H1 (cell line): ENCODE results near the gene CCNY. TPM values are rescaled to one million over a fixed set of nuclear protein-coding genes. Genes with fewer than 3 reads are reported as not detected.

Source experiments
- CTCF ChIA-PET: fragments of 300-600 bp; sonication (Branson Sonifier 250); formaldehyde crosslinking; loops from one replicate; lab custom pipeline; 2021; ENCODE audit not compliant: partially characterized antibody; lab: Charles Lee
- POLR2A ChIA-PET: fragments of 300-600 bp; sonication (Branson Sonifier 250); formaldehyde crosslinking; loops from one replicate; lab custom pipeline; 2021; ENCODE audit warnings: inconsistent platforms; ENCODE audit not compliant: partially characterized antibody; lab: Charles Lee
- DNase-seq, 2 experiments: peaks; one replicate each; pipeline versions ENCODE4 v3.0.0 to v3.0.0-alpha.2; 2010 to 2022; ENCODE audit warnings: low spot score in 2 of 2, low read depth in 1 of 2, mixed read lengths in 1 of 2
- FAIRE-seq: peaks from 2 replicates; lab custom pipeline; 2011; peaks lifted over from hg19 to GRCh38; lab: Jason Lieb, UNC
- H2AFZ ChIP-seq: 2 replicates; pipeline ENCODE4 v1.8.1; 2012; ENCODE audit warnings: low read length, inconsistent platforms
- H2AK5ac ChIP-seq: 2 replicates; pipeline ENCODE4 v1.6.1; 2013; ENCODE audit warnings: low read depth, low read length
- H2BK120ac ChIP-seq: replicated peaks from 2 replicates; pipeline ENCODE3; 2013; ENCODE audit warnings: low read depth, low read length, inconsistent platforms
- H2BK12ac ChIP-seq: 2 replicates; pipeline ENCODE4 v1.6.1; 2013; ENCODE audit warnings: low read depth, low read length
- H2BK15ac ChIP-seq: 2 replicates; pipeline ENCODE4 v1.6.1; 2013; ENCODE audit warnings: low read length
- H2BK20ac ChIP-seq: 2 replicates; pipeline ENCODE4 v1.6.1; 2013; ENCODE audit warnings: low read length
- H2BK5ac ChIP-seq: 2 replicates; pipeline ENCODE4 v1.6.1; 2013; ENCODE audit warnings: low read depth, low read length
- H3K14ac ChIP-seq: 2 replicates; pipeline ENCODE4 v1.6.1; 2013; ENCODE audit warnings: inconsistent platforms; ENCODE audit not compliant: insufficient read length
- H3K18ac ChIP-seq: 2 replicates; pipeline ENCODE4 v1.6.1; 2013; ENCODE audit warnings: low read length; ENCODE audit errors: extremely low read depth
- H3K23ac ChIP-seq: 2 replicates; pipeline ENCODE4 v1.6.1; 2013; ENCODE audit warnings: inconsistent platforms; ENCODE audit not compliant: insufficient read length
- H3K23me2 ChIP-seq: 2 replicates; pipeline ENCODE4 v1.6.1; 2013; ENCODE audit warnings: low read depth, low read length
- H3K27ac ChIP-seq: 2 replicates; pipeline ENCODE4 v1.6.1; 2011; ENCODE audit warnings: low read depth, low read length, inconsistent platforms
- H3K27me3 ChIP-seq, 4 experiments: replicated peaks in 1 of 4; 1 replicate in 1 of 4; 2 replicates in 3 of 4; pipeline versions ENCODE4 v1.6.1 to v1.8.1; 2011 to 2013; ENCODE audit warnings: low read length in 3 of 4, mild to moderate bottlenecking in 3 of 4, inconsistent platforms in 2 of 4, mixed read lengths in 2 of 4, moderate library complexity in 1 of 4; ENCODE audit not compliant: control insufficient read depth in 3 of 4, insufficient read depth in 3 of 4; ENCODE audit errors: extremely low read depth in 1 of 4
- H3K36me3 ChIP-seq, 4 experiments: 2 replicates each; pipeline versions ENCODE4 v1.6.1 to v1.8.1; 2011 to 2013; ENCODE audit warnings: mild to moderate bottlenecking in 4 of 4, low read length in 3 of 4, moderate library complexity in 2 of 4, control low read depth in 1 of 4, inconsistent platforms in 1 of 4; ENCODE audit not compliant: insufficient read depth in 4 of 4, control insufficient read depth in 2 of 4
- H3K4ac ChIP-seq: replicated peaks from 2 replicates; pipeline ENCODE3; 2013; ENCODE audit warnings: low read length, low read depth, mixed read lengths, inconsistent platforms; ENCODE audit not compliant: insufficient read length
- H3K4me1 ChIP-seq, 4 experiments: replicated peaks in 1 of 4; 1 replicate in 1 of 4; 2 replicates in 3 of 4; pipeline versions ENCODE4 v1.6.1 to v1.8.1; 2011 to 2013; ENCODE audit warnings: low read length in 3 of 4, inconsistent platforms in 2 of 4, mixed read lengths in 1 of 4; ENCODE audit not compliant: insufficient read depth in 4 of 4, control insufficient read depth in 3 of 4
- H3K4me2 ChIP-seq, 2 experiments: 2 replicates each; pipeline versions ENCODE4 v1.6.1 to v1.8.1; 2011 to 2013; ENCODE audit warnings: low read depth in 2 of 2, low read length in 2 of 2, control low read depth in 1 of 2, inconsistent platforms in 1 of 2, mild to moderate bottlenecking in 1 of 2; ENCODE audit not compliant: insufficient read depth in 1 of 2
- H3K4me3 ChIP-seq, 4 experiments: fragments of 200-600, 300-600 bp in 1 of 4; sonication (generic), shearing (Covaris generic), sonication (Bioruptor Twin) in 1 of 4; 2 replicates each; pipeline versions ENCODE4 v1.5.1 to v1.8.1; 2011 to 2016; ENCODE audit warnings: low read length in 4 of 4, low read depth in 3 of 4, control low read depth in 2 of 4, inconsistent platforms in 2 of 4, mild to moderate bottlenecking in 2 of 4, mixed read lengths in 1 of 4, moderate library complexity in 1 of 4; ENCODE audit not compliant: insufficient read depth in 2 of 4; ENCODE audit errors: extremely low read depth in 1 of 4
- H3K56ac ChIP-seq: replicated peaks from 2 replicates; pipeline ENCODE3; 2013; ENCODE audit warnings: low read depth, mild to moderate bottlenecking, mixed read lengths, low read length, inconsistent platforms; ENCODE audit not compliant: insufficient read length
- H3K79me1 ChIP-seq: 2 replicates; pipeline ENCODE4 v1.6.1; 2013; ENCODE audit warnings: low read depth, low read length, control low read depth
- H3K79me2 ChIP-seq, 2 experiments: 2 replicates each; pipeline versions ENCODE4 v1.6.1 to v1.8.1; 2012 to 2013; ENCODE audit warnings: low read length in 2 of 2, mild to moderate bottlenecking in 2 of 2, inconsistent platforms in 1 of 2; ENCODE audit not compliant: insufficient read depth in 2 of 2, control insufficient read depth in 1 of 2
- H3K9ac ChIP-seq, 4 experiments: replicated peaks in 1 of 4; 1 replicate in 1 of 4; 2 replicates in 3 of 4; pipeline versions ENCODE4 v1.6.1 to v1.8.1; 2011 to 2013; ENCODE audit warnings: low read depth in 3 of 4, low read length in 3 of 4, control low read depth in 2 of 4, mild to moderate bottlenecking in 2 of 4, moderate library complexity in 2 of 4, inconsistent platforms in 1 of 4; ENCODE audit errors: extremely low read depth in 1 of 4
- H3K9me3 ChIP-seq, 2 experiments: 2 replicates each; pipeline versions ENCODE4 v1.6.1 to v1.8.1; 2012 to 2013; ENCODE audit warnings: mild to moderate bottlenecking in 2 of 2, moderate library complexity in 2 of 2, control low read depth in 1 of 2, inconsistent platforms in 1 of 2, low read depth in 1 of 2, low read length in 1 of 2, mixed read lengths in 1 of 2; ENCODE audit not compliant: insufficient read depth in 2 of 2
- H4K20me1 ChIP-seq, 2 experiments: replicated peaks in 1 of 2; 2 replicates each; pipeline versions ENCODE3 to v1.8.1; 2011 to 2013; ENCODE audit warnings: inconsistent platforms in 2 of 2, low read length in 2 of 2, mild to moderate bottlenecking in 1 of 2; ENCODE audit not compliant: insufficient read depth in 2 of 2, control insufficient read depth in 1 of 2
- H4K5ac ChIP-seq: 2 replicates; pipeline ENCODE4 v1.6.1; 2013; ENCODE audit warnings: low read length, low read depth, mixed read lengths, inconsistent platforms; ENCODE audit not compliant: insufficient read length
- H4K8ac ChIP-seq: 2 replicates; pipeline ENCODE4 v1.8.0; 2013; ENCODE audit warnings: mild to moderate bottlenecking, moderate library complexity, low read length, inconsistent platforms; ENCODE audit not compliant: insufficient read depth; ENCODE audit errors: extremely low read depth
- H4K91ac ChIP-seq: replicated peaks from 2 replicates; pipeline ENCODE3; 2013; ENCODE audit warnings: low read length, mixed read lengths, inconsistent platforms; ENCODE audit not compliant: insufficient read length
- BACH1 ChIP-seq: IDR thresholded peaks from 2 replicates; pipeline ENCODE4 v1.6.1; 2012; ENCODE audit warnings: low read length, improper control_type of control experiment
- BRCA1 ChIP-seq: IDR thresholded peaks from 2 replicates; pipeline ENCODE4 v1.6.1; 2012; ENCODE audit warnings: low read depth, low read length, improper control_type of control experiment
- CHD1 ChIP-seq: IDR thresholded peaks from 2 replicates; pipeline ENCODE4 v1.6.1; 2012; ENCODE audit warnings: low read depth, low read length, improper control_type of control experiment
- CHD2 ChIP-seq: IDR thresholded peaks from 2 replicates; pipeline ENCODE4 v1.6.1; 2012; ENCODE audit warnings: low read length, improper control_type of control experiment
- CREB1 ChIP-seq: IDR thresholded peaks from 2 replicates; pipeline ENCODE4 v1.6.1; 2012; ENCODE audit warnings: inconsistent platforms
- CTCF ChIP-seq, 3 experiments: IDR thresholded peaks; 1 replicate in 2 of 3; 2 replicates in 1 of 3; pipeline versions ENCODE4 v1.5.1 to v1.6.1; 2011; ENCODE audit warnings: low read length in 3 of 3, mild to moderate bottlenecking in 3 of 3, inconsistent platforms in 2 of 3, low read depth in 1 of 3, moderate library complexity in 1 of 3; ENCODE audit not compliant: insufficient read depth in 1 of 3; ENCODE audit errors: control extremely low read depth in 1 of 3
- RAD21 ChIP-seq, 2 experiments: IDR thresholded peaks in 1 of 2; conservative IDR thresholded peaks in 1 of 2; 2 replicates each; pipeline ENCODE4 v1.6.1; 2011; ENCODE audit warnings: low read depth in 2 of 2, low read length in 2 of 2, improper control_type of control experiment in 1 of 2, inconsistent platforms in 1 of 2, mild to moderate bottlenecking in 1 of 2, moderate library complexity in 1 of 2
- SIN3A ChIP-seq, 2 experiments: IDR thresholded peaks in 1 of 2; conservative IDR thresholded peaks in 1 of 2; 2 replicates each; pipeline ENCODE4 v1.6.1; 2011 to 2012; ENCODE audit warnings: low read length in 2 of 2, improper control_type of control experiment in 1 of 2, low read depth in 1 of 2, mild to moderate bottlenecking in 1 of 2
- SIX5 ChIP-seq: IDR thresholded peaks from 2 replicates; pipeline ENCODE4 v1.6.1; 2011; ENCODE audit warnings: mild to moderate bottlenecking, low read depth, low read length
- SP1 ChIP-seq: IDR thresholded peaks from 2 replicates; pipeline ENCODE4 v1.6.1; 2011; ENCODE audit warnings: low read depth, low read length
- YY1 ChIP-seq: IDR thresholded peaks from 2 replicates; pipeline ENCODE4 v1.6.1; 2011; ENCODE audit warnings: low read depth, mild to moderate bottlenecking, low read length
- WGBS, 2 experiments: shearing (Covaris generic) in 1 of 2; methylation state at CpG; one replicate each; pipeline versions ENCODE4 v1.1.6 to v1.1.7; 2013 to 2015; ENCODE audit warnings: low lambda C conversion rate in 2 of 2, mixed read lengths in 2 of 2, inconsistent platforms in 1 of 2, low coverage in 1 of 2, missing lambda C conversion rate in 1 of 2; ENCODE audit not compliant: insufficient replicate concordance in 2 of 2, insufficient coverage in 1 of 2, insufficient read length in 1 of 2; ENCODE audit errors: extremely low coverage in 1 of 2, missing lambda C conversion rate in 1 of 2; 5-methylcytosine and 5-hydroxymethylcytosine counted together
- polyA plus RNA-seq, 7 experiments: library from polyadenylated mRNA; depleted of rRNA in 3 of 7; stranded (reverse) in 5 of 7; unstranded in 2 of 7; fragments of >200 nt in 5 of 7; fragments of 200-250 nt in 2 of 7; gene quantifications; 1 replicate in 5 of 7; 2 replicates in 1 of 7; 4 replicates in 1 of 7; pipeline versions ENCODE4 v1.2.1 to v1.2.3, GENCODE V29; 2011 to 2013; ENCODE audit warnings: missing spikeins in 2 of 7, mixed read lengths in 2 of 7
- total RNA-seq: library from RNA; stranded (reverse); fragmentation: NEBNext Ultra II Directional; extraction: Animal tissue kit (Norgen Biotek cat#: 25700); gene quantifications from 2 replicates; pipeline ENCODE4 v1.2.1, GENCODE V29; 2021

Gene CCNY
- total and polyA plus RNA-seq, 2 of the 8 experiments (the other 6 are each of a cell fraction or from before 2014, with no cell fraction given), result 25.3 to 68.2 TPM

- H4K5ac ChIP-seq, result no peak overlapping the region
- no peak overlapping the region for H2BK5ac ChIP-seq
- peak; percentile 66 for TF ChIP-seq CREB1
- TF ChIP-seq YY1, result 0 out of 2 replicates have a peak, but pooled peaks have one; percentile 37
- peak; percentile 94 to 99 (median 95) for TF ChIP-seq CTCF (IDR thresholded peaks at IDR 0.05; ENCODE audit: control extremely low read depth in 1 of 3, insufficient read depth in 1 of 3, low read depth in 1 of 3, low read length in 3 of 3)
- TF ChIP-seq CHD1, result no peak
- no peak for TF ChIP-seq BRCA1
- no peak for TF ChIP-seq BACH1
- no peak for TF ChIP-seq SP1
- no peak for TF ChIP-seq SIX5
- TF ChIP-seq RAD21 (IDR thresholded peaks at IDR 0.05 in 1 of 2, conservative IDR thresholded peaks at IDR 0.05 in 1 of 2; ENCODE audit: low read depth in 2 of 2, low read length in 2 of 2), result peak; percentile 85 to 88
- TF ChIP-seq SIN3A (conservative IDR thresholded peaks at IDR 0.05 in 1 of 2, IDR thresholded peaks at IDR 0.05 in 1 of 2; ENCODE audit: low read depth in 1 of 2, low read length in 2 of 2), result 0 out of 4 replicates have a peak, but pooled peaks have one; percentile 36 to 79
- no peak for TF ChIP-seq CHD2
Measured at GRCh38 chr10:35563261-35563891, 227.1 kb downstream of the CCNY start.

More at GRCh38 chr10:35563261-35563891, 227.1 kb downstream of the CCNY start:
- no peak overlapping the region for H2BK120ac ChIP-seq
- H3K27me3 ChIP-seq, result no peaks in the 10 kb centered on the region
- H4K20me1 ChIP-seq, result peaks cover 0 to 3% of the 10 kb centered on the region in 2 experiments
- no peak overlapping the region for H3K14ac ChIP-seq
- WGBS, 2 experiments, result 45% methylated on average over 13 of the region's 13 CpGs; no CpG with 5 or more reads in 1 of the 2 experiments
- H3K27ac ChIP-seq, result no peak overlapping the region
- no peak overlapping the region for H3K4ac ChIP-seq
- no peak overlapping the region for H3K23ac ChIP-seq
- H3K56ac ChIP-seq, result no peak overlapping the region
- ChIA-PET CTCF (interaction anchor here (0.5 to 4.1 kb wide), 37 partner anchors 8 to 1237 kb away, joined by 3 to 19 read pairs (median 4); no protein-coding TSS in a partner anchor), POLR2A (interaction anchor here (0.6 kb wide), 1 partner anchor 239 kb away, joined by 3 read pairs; no protein-coding TSS in a partner anchor)
- no peak overlapping the region for H2AFZ ChIP-seq
- no peaks in the 10 kb centered on the region; a peak in 1 of 8 replicates for H3K36me3 ChIP-seq
- H3K9me3 ChIP-seq, result no peaks in the 10 kb centered on the region
- no peaks in the 10 kb centered on the region for H3K23me2 ChIP-seq
- no peak overlapping the region for H3K4me3 ChIP-seq
- H4K8ac ChIP-seq, result no peak overlapping the region
- DNase-seq (peak; percentile 27 to 65), FAIRE-seq (peak; percentile 97)
- no peak overlapping the region for H3K18ac ChIP-seq
- H4K91ac ChIP-seq, result no peak overlapping the region
- no peak overlapping the region for H2BK15ac ChIP-seq
- H3K79me1 ChIP-seq, result peaks cover 3% of the 10 kb centered on the region; the same call in 1 of the 2 replicates
- no peaks in the 10 kb centered on the region; a peak in 1 of 7 replicates for H3K4me1 ChIP-seq
- no peak overlapping the region for H3K4me2 ChIP-seq
- no peak overlapping the region for H2AK5ac ChIP-seq
- no peak overlapping the region for H3K9ac ChIP-seq
- no peak overlapping the region for H2BK20ac ChIP-seq
- H2BK12ac ChIP-seq, result no peak overlapping the region
- H3K79me2 ChIP-seq, result no peaks in the 10 kb centered on the region
